ENCODE data around the gene SMARCA2. TPM values are rescaled to one million over a fixed set of nuclear protein-coding genes. Genes with fewer than 3 reads are reported as not detected.
A peak's percentile ranks its signal among the peaks of the same experiment; 100 is the strongest.

Gene SMARCA2
- total RNA-seq, 1 donor from 2014 or later: 238 TPM

- no peak for TF ChIP-seq CTCF (IDR thresholded peaks at IDR 0.05)
- POLR2A ChIA-PET: no interaction called here
These were observed 71.8 kb downstream of the SMARCA2 start for GRCh38 chr9:2086971-2087370.

GRCh38 chr9:2087500-2088313, 72.6 kb downstream of the SMARCA2 start:
- CTCF ChIA-PET: interaction anchor here (0.8 to 2.6 kb wide), 13 partner anchors 10 to 1196 kb away, joined by 3 to 10 read pairs (median 4); partner anchors contain the start of gene SMARCA2
- Mint-ChIP-seq H3K9me3 (no peaks in the 10 kb centered on the region), H3K4me1 (no peaks in the 10 kb centered on the region), H3K27ac (no peak overlapping the region), H3K27me3 (no peaks in the 10 kb centered on the region), H3K36me3 (ENCODE audit: low read depth) (peaks cover 88% of the 10 kb centered on the region), H3K4me3 (no peak overlapping the region)
- peak; percentile 40 for TF ChIP-seq CTCF (IDR thresholded peaks at IDR 0.05)
- DNase-seq (no peak), ATAC-seq (ENCODE audit: low read depth) (peak; percentile 83)
- POLR2A ChIA-PET: no interaction called here
- intact Hi-C loops (cut with micrococcal nuclease): loop anchor here (1.0 to 10.0 kb wide), 8 partner anchors 72 to 1475 kb away; partner anchors contain the start of gene SMARCA2

More at GRCh38 chr9:2086971-2087370, 71.8 kb downstream of the SMARCA2 start:
- Mint-ChIP-seq H3K27me3 (no peaks in the 10 kb centered on the region), H3K4me1 (no peaks in the 10 kb centered on the region), H3K27ac (no peak overlapping the region), H3K9me3 (no peaks in the 10 kb centered on the region), H3K36me3 (ENCODE audit: low read depth) (peaks cover 90% of the 10 kb centered on the region), H3K4me3 (no peak overlapping the region)
- CTCF ChIA-PET: interaction anchor here (0.8 to 2.6 kb wide), 12 partner anchors 10 to 1195 kb away, joined by 3 to 10 read pairs (median 4); partner anchors contain the start of gene SMARCA2
- DNase-seq (no peak), ATAC-seq (ENCODE audit: low read depth) (no peak)
- intact Hi-C loops (cut with micrococcal nuclease): loop anchor here (1.0 to 10.0 kb wide), 8 partner anchors 72 to 1475 kb away; partner anchors contain the start of gene SMARCA2

GRCh38 chr9:2093920-2094597, 78.9 kb downstream of the SMARCA2 start:
- CTCF ChIA-PET: interaction anchor here (1.2 to 1.3 kb wide), 2 partner anchors 114 to 172 kb away, joined by 3 read pairs; no protein-coding TSS in a partner anchor
- Mint-ChIP-seq H3K36me3 (ENCODE audit: low read depth) (peaks cover 87% of the 10 kb centered on the region), H3K27me3 (no peaks in the 10 kb centered on the region), H3K4me3 (no peak overlapping the region), H3K9me3 (no peaks in the 10 kb centered on the region), H3K4me1 (no peaks in the 10 kb centered on the region), H3K27ac (no peak overlapping the region)
- ATAC-seq (ENCODE audit: low read depth) (no peak), DNase-seq (no peak)
- no peak for TF ChIP-seq CTCF (IDR thresholded peaks at IDR 0.05)
- intact Hi-C loops (cut with micrococcal nuclease): no loop called here
- POLR2A ChIA-PET: no interaction called here

GRCh38 chr9:2096376-2096970, 81.3 kb downstream of the SMARCA2 start:
- DNase-seq (no peak), ATAC-seq (ENCODE audit: low read depth) (no peak)
- H3K27me3 Mint-ChIP-seq: no peaks in the 10 kb centered on the region
- POLR2A ChIA-PET: no interaction called here
- peaks cover 2% of the 10 kb centered on the region for H3K9me3 Mint-ChIP-seq
- CTCF ChIA-PET: no interaction called here
- H3K4me1 Mint-ChIP-seq: no peaks in the 10 kb centered on the region
- H3K27ac Mint-ChIP-seq: peak overlapping the region; percentile 3
- peaks cover 88% of the 10 kb centered on the region for H3K36me3 Mint-ChIP-seq (ENCODE audit: low read depth)
- intact Hi-C loops (cut with micrococcal nuclease): no loop called here
- no peak for TF ChIP-seq CTCF (IDR thresholded peaks at IDR 0.05)
- no peak overlapping the region for H3K4me3 Mint-ChIP-seq

GRCh38 chr9:2106666-2107065, 91.5 kb downstream of the SMARCA2 start:
- Mint-ChIP-seq H3K36me3 (ENCODE audit: low read depth) (peaks cover 80% of the 10 kb centered on the region), H3K4me3 (no peak overlapping the region), H3K9me3 (no peaks in the 10 kb centered on the region), H3K4me1 (no peaks in the 10 kb centered on the region), H3K27ac (no peak overlapping the region), H3K27me3 (no peaks in the 10 kb centered on the region)
- TF ChIP-seq CTCF (IDR thresholded peaks at IDR 0.05): no peak
- no peak for ATAC-seq (ENCODE audit: low read depth)
- ChIA-PET POLR2A (no interaction called here), CTCF (no interaction called here)
- DNase-seq: no peak
- intact Hi-C loops (cut with micrococcal nuclease): no loop called here

Data from activated B cell treated with CpG ODN at 0.5 μM for 24 hours (primary cell).